Loucy (cell line): ENCODE data around the gene SSNA1.

Source experiments
- EZH2phosphoT487 ChIP-seq: fragments of 200-600 bp; IDR thresholded peaks from 2 replicates; pipeline ENCODE4 v1.6.1; 2018; ENCODE audit warnings: antibody characterized with exemption, mild to moderate bottlenecking, moderate library complexity, borderline replicate concordance
- TF ChIP-seq, protein P1 (sequence below): fragments of 200-600 bp; sonication (generic); conservative IDR thresholded peaks from 2 replicates; pipeline ENCODE4 v1.5.1; 2014; ENCODE audit warnings: mild to moderate bottlenecking, antibody characterized with exemption, low read length

DNA sequence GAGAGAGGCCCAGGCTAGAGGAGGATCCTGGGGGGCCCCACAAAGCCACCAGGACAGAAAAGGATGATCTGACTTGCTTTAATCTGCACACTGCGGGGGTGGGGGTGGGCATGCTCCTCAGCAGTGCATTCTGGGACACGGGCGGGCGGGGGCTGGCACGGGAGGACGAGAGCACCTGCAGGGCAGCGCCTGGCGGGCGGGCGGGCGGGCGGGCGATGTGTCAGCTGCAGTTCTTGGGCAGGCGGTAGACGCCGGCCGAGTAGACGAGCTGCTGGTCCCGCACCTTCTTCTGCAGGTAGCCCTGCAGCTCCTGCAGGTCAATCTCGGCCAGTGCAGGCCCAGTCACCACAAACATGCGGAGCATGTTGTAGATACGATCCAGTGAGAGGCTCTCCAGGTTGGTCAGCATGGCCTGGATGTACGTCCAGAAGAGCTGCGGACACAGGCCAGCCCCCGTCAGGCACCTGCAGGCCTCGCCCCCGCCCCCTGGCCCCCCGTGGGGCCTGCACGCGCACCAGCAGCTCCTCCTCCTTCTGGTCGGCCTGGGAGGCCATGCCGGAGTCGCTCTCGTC, 13.7 kb upstream of the SSNA1 start:
- TF ChIP-seq, protein P1, sequence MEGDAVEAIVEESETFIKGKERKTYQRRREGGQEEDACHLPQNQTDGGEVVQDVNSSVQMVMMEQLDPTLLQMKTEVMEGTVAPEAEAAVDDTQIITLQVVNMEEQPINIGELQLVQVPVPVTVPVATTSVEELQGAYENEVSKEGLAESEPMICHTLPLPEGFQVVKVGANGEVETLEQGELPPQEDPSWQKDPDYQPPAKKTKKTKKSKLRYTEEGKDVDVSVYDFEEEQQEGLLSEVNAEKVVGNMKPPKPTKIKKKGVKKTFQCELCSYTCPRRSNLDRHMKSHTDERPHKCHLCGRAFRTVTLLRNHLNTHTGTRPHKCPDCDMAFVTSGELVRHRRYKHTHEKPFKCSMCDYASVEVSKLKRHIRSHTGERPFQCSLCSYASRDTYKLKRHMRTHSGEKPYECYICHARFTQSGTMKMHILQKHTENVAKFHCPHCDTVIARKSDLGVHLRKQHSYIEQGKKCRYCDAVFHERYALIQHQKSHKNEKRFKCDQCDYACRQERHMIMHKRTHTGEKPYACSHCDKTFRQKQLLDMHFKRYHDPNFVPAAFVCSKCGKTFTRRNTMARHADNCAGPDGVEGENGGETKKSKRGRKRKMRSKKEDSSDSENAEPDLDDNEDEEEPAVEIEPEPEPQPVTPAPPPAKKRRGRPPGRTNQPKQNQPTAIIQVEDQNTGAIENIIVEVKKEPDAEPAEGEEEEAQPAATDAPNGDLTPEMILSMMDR, result no peak
- TF ChIP-seq EZH2phosphoT487, result no peak
